Lung (tissue), 12 donors: ENCODE measurements around the gene SCEL. TPM values are rescaled to one million over a fixed set of nuclear protein-coding genes. Genes with fewer than 3 reads are reported as not detected.
"Not testable (repeated sequence)": the region's sequence is repeated elsewhere in the genome, so short reads cannot be mapped to it uniquely, and the experiment has no call there.

Source experiments
- ATAC-seq: fragments of 200-7000 bp; cut with Tn5 transposase; one replicate; pipeline ENCODE4 v1.9.1; 2020; ENCODE audit warnings: moderate number of reproducible peaks; ENCODE audit not compliant: insufficient read depth, low FRiP score
- DNase-seq, 3 donors: peaks; one replicate each; pipeline ENCODE4 v3.0.0-alpha.2; 2013 to 2017
- H3K27ac ChIP-seq, 2 donors: one replicate each; pipeline ENCODE4 v1.5.1; 2013; ENCODE audit warnings: mild to moderate bottlenecking in 2 of 2, moderate library complexity in 2 of 2, control low read depth in 1 of 2, inconsistent platforms in 1 of 2, low read depth in 1 of 2, low read length in 1 of 2
- H3K27me3 ChIP-seq, 3 donors: one replicate each; pipeline ENCODE4 v1.5.1; 2013; ENCODE audit warnings: low read length in 2 of 3; ENCODE audit not compliant: control insufficient read depth in 3 of 3, insufficient read depth in 3 of 3
- H3K36me3 ChIP-seq, 4 donors: one replicate each; pipeline ENCODE4 v1.5.1; 2013; ENCODE audit warnings: low read length in 4 of 4, mild to moderate bottlenecking in 1 of 4, moderate library complexity in 1 of 4; ENCODE audit not compliant: control insufficient read depth in 4 of 4, insufficient read depth in 4 of 4
- H3K4me1 ChIP-seq, 5 donors: one replicate each; pipeline ENCODE4 v1.5.1; 2013; ENCODE audit warnings: low read length in 5 of 5, mild to moderate bottlenecking in 2 of 5, moderate library complexity in 1 of 5; ENCODE audit not compliant: control insufficient read depth in 5 of 5, insufficient read depth in 5 of 5
- H3K4me3 ChIP-seq: one replicate; pipeline ENCODE4 v1.5.1; 2013; ENCODE audit warnings: mild to moderate bottlenecking, control low read depth, moderate library complexity
- H3K9ac ChIP-seq, 2 donors: one replicate each; pipeline ENCODE4 v1.5.1; 2013; ENCODE audit warnings: low read length in 2 of 2, control low read depth in 1 of 2; ENCODE audit not compliant: insufficient read depth in 1 of 2
- H3K9me3 ChIP-seq, 4 donors: one replicate each; pipeline ENCODE4 v1.5.1; 2013; ENCODE audit warnings: low read length in 3 of 4, mild to moderate bottlenecking in 1 of 4, moderate library complexity in 1 of 4; ENCODE audit not compliant: control insufficient read depth in 4 of 4, insufficient read depth in 3 of 4
- WGBS, 2 donors: extraction: QIAGEN DNeasy Blood & Tissue Kit; methylation state at CpG; one replicate each; pipeline ENCODE4 v1.1.7; 2013; 5-methylcytosine and 5-hydroxymethylcytosine counted together
- polyA plus RNA-seq, 2 donors: library from polyadenylated mRNA; stranded (reverse); fragments of 200-250 nt; gene quantifications; one replicate each; pipeline ENCODE4 v1.2.1, GENCODE V29; 2013
- total RNA-seq, 2 donors: library from RNA; depleted of rRNA in 1 of 2; stranded (reverse); fragments of >200 nt in 1 of 2; gene quantifications; one replicate each; pipeline ENCODE4 v1.2.1, GENCODE V29; 2014 to 2021
- TF ChIP-seq, protein P1 (sequence below): IDR thresholded peaks from 2 replicates; pipeline ENCODE4 v1.5.1; 2012; ENCODE audit warnings: mild to moderate bottlenecking; ENCODE audit errors: control extremely low read depth, extremely low read depth
- donor health status: control.
- donor health status: control.
- donor health status: Bipolar disorder and iron deficiency.
- donor health status: healthy.
- donor health status: DM: yes; HTN: yes; CAD: no.

SCEL gene
- total and polyA plus RNA-seq, 4 donors, result 6.0 to 62.1 (median 24.7) TPM

DNA sequence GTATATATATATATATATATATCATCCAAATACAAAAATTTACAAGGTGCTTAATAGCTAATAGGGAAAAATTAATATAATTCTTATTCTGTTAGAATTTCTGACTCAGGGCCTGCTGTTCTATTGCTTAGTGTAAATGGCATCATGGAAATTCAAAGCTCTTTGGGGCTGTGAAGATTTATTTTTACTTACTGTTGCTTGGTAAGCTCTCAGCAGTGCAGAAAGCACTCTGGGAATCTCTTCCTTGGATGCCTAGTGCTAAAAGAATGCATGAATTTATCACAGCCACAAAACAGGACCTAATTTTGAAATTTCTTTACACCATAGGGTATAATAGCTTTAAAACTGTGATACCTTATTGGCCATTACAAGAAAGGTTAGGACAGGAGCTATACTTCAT, 92.7 kb downstream of the SCEL start:
- Histone ChIP-seq H3K27ac (no peak overlapping the region), H3K27me3 (no peaks in the 10 kb centered on the region), H3K36me3 (no peaks in the 10 kb centered on the region), H3K9me3 (no peaks in the 10 kb centered on the region), H3K4me1 (no peaks in the 10 kb centered on the region), H3K9ac (no peak overlapping the region), H3K4me3 (no peak overlapping the region)
- DNase-seq (no peak), ATAC-seq (no peak)
- TF ChIP-seq, protein P1, sequence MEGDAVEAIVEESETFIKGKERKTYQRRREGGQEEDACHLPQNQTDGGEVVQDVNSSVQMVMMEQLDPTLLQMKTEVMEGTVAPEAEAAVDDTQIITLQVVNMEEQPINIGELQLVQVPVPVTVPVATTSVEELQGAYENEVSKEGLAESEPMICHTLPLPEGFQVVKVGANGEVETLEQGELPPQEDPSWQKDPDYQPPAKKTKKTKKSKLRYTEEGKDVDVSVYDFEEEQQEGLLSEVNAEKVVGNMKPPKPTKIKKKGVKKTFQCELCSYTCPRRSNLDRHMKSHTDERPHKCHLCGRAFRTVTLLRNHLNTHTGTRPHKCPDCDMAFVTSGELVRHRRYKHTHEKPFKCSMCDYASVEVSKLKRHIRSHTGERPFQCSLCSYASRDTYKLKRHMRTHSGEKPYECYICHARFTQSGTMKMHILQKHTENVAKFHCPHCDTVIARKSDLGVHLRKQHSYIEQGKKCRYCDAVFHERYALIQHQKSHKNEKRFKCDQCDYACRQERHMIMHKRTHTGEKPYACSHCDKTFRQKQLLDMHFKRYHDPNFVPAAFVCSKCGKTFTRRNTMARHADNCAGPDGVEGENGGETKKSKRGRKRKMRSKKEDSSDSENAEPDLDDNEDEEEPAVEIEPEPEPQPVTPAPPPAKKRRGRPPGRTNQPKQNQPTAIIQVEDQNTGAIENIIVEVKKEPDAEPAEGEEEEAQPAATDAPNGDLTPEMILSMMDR, result no peak

DNA sequence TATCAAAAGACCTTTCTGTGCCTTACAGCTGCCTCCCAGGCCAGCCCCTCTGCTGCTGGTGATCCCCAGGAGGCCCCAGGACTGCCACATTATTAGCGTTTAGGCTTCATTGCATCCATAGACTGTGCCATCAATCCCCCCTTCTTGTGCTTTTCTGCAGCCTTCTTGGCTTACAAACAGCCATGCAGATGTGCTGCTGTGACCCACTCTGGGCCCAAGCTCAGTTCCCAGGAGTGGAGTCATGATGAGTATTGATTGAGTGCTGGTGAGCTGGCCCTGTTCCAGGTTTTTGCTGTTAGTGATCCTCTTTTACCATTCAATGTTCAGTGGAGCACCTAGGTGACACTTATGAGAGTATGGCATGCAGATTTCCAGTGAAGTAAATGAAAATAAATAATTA, 102.1 kb downstream of the SCEL start:
- no peaks in the 10 kb centered on the region for H3K36me3 ChIP-seq
- DNase-seq (peak in 1 of 3 donors; percentile 1), ATAC-seq (no peak)
- H3K4me1 ChIP-seq, result peaks cover 0 to 2% (median 0%) of the 10 kb centered on the region in 5 donors
- H3K4me3 ChIP-seq, result no peak overlapping the region
- no peaks in the 10 kb centered on the region for H3K27me3 ChIP-seq
- WGBS, 2 donors, result 81 to 89% methylated on average over 1 of the region's 1 CpG
- H3K27ac ChIP-seq, result no peak overlapping the region
- TF ChIP-seq, protein P1, result no peak
- no peaks in the 10 kb centered on the region for H3K9me3 ChIP-seq
- no peak overlapping the region for H3K9ac ChIP-seq

DNA sequence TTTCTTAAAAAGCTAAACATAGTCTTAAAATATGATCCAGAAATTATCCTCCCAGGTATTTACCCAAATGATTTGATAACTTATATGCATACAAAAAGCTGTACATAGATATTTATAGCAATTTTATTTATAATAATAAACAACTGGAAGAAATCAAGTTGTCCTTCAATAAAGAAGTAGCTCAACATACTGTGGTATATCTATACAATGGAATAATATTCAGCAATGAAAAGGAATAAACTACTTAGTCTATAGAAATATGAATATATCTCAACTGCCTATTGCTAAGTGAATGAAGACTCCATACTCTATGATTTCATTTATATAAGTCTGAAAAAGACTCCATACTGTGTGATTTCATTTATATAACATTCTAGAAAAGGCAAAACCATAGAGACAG, 114.9 kb downstream of the SCEL start:
- no peak overlapping the region for H3K27ac ChIP-seq
- H3K27me3 ChIP-seq, result no peaks in the 10 kb centered on the region
- H3K9ac ChIP-seq, result no peak overlapping the region
- H3K36me3 ChIP-seq, result no peaks in the 10 kb centered on the region
- DNase-seq (no peak), ATAC-seq (no peak)
- TF ChIP-seq, protein P1, result no peak
- H3K4me3 ChIP-seq, result no peak overlapping the region
- no peaks in the 10 kb centered on the region for H3K4me1 ChIP-seq
- peaks cover 0 to 4% (median 0%) of the 10 kb centered on the region in 4 donors for H3K9me3 ChIP-seq

DNA sequence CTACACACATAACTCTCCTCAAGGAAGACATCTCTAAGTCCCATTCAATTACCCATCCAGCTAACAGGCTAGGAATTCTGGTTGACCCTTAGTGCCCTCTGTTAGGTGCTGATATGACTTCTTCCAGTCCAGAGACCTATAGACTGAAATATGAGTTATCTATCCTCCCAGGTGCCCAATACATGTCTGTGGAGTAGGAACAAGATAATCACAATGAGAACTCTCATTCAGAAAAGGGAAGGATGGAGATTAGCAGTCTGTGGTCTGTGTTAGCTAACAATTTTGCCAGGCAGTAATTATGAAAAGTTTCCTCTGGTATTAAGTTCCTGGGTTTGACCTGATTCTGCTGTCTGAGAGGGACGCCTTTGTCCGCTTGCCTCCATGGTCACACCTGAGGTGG, 117.8 kb downstream of the SCEL start:
- Histone ChIP-seq H3K27ac (no peak overlapping the region), H3K4me1 (no peaks in the 10 kb centered on the region), H3K27me3 (no peaks in the 10 kb centered on the region), H3K4me3 (no peak overlapping the region), H3K9me3 (peaks cover 0 to 4% (median 1%) of the 10 kb centered on the region in 4 donors), H3K36me3 (no peaks in the 10 kb centered on the region), H3K9ac (no peak overlapping the region)
- no peak for ATAC-seq
- WGBS, 2 donors, result 28 to 76% methylated on average over 2 of the region's 2 CpGs
- DNase-seq, result no peak
- TF ChIP-seq, protein P1, result no peak

DNA sequence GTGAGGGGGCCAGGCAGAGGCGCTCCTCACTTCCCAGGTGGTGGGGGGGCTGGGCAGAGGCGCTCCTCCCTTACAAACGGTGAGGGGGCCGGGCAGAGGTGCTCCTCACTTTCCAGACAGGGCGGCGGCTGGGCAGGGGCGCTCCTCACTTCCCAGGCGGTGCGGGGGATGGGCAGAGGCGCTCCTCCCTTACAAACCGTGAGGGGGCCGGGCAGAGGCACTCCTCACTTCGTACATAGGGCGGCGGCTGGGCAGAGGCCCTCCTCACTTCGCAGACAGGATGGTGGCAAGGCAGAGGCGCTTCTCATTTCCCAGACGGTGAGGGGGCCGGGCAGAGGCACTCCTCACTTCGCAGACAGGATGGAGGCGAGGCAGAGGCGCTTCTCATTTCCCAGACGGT, 124.5 kb downstream of the SCEL start:
- WGBS, 2 donors, result 87 to 94% methylated on average over 23 of the region's 23 CpGs
- H3K27me3 ChIP-seq, result not testable (repeated sequence)

More for the DNA sequence above, 124.5 kb downstream of the SCEL start:
- H3K36me3 ChIP-seq, H3K4me1 ChIP-seq, H3K4me3 ChIP-seq, H3K9ac ChIP-seq, DNase-seq, ATAC-seq, H3K9me3 ChIP-seq, H3K27ac ChIP-seq: not testable (repeated sequence)
